GM21576 (cell line): ENCODE results near the gene PURA.
"Not testable (repeated sequence)": the region's sequence is repeated elsewhere in the genome, so short reads cannot be mapped to it uniquely, and the experiment has no call there.

ENCODE experiments used
- ATAC-seq: cut with Tn5 transposase; IDR thresholded peaks from one replicate; pipeline ENCODE4 v1.9.1; 2021; ENCODE audit warnings: mild to moderate bottlenecking, moderate library complexity; ENCODE audit not compliant: unreplicated experiment

The PURA gene

DNA sequence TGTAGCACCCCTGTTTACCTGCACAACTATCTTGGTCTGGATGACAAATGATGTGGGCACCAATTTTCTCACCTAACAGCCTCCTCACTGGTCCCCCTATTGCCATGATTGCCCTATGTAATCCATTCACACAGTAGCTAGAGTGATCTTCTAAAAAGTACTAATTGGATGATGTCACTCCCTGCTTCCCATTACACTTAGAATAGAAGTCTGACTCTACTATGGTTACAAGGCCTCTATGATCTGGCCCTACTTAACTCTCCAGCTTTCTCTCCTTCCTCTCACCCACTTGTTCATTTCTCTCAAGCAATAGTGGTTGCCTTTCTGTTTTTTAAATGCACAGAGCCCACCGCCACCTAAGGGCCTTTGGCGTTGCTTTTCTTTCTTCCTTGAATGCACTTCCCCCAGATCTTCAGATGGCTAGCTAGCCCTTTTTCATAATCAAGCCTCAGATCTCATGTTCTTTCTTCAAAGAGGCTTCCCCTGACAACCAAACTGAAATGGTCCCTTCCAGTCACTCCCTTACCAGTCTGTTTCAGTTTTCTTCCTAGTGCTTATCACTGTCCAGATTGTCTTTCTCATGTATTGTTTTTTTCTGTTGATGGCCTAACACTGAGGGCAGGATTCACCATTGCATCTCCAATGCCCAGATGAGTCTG lies 20.5 kb downstream of the PURA start:
- ATAC-seq: no peak

DNA sequence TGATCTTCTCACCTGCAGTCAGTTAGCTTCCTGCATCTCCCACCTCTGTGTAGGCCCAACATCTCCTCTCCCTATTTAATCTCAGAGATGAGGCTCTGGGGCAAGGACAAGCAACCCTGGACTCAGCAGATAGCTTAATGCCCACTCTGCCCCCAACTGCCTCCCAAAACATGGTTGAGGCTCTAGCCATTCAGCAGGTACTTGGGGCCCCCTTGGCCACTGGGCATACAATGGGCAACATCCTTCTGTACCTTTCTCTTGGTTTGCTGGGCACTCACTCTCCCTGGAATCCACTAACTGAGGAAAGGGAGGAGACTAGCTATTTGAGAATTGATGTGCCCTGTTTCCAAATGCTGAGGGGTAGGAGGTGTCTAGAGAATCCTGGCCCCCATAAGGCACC lies 21.2 kb downstream of the PURA start:
- ATAC-seq: no peak

DNA sequence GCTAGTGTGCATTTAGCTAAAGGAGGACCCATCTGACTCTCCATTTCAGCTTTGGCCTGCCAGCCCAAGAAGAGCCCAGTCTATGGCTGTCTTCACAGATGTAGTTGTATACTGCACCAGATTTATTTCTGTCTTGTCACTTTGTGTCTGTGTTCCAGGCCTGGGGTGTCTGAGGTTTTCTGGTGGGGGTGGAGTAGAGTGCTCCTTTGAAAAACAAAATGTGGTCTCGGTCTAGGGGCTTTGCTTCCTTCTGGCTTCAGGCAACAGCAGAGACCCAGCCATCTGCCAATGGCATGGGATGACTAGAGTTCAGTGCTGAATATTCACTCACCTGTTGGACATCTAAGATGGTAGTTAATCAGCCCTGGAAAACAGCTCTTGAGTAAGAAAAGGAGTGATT lies 22.7 kb downstream of the PURA start:
- ATAC-seq: no peak

DNA sequence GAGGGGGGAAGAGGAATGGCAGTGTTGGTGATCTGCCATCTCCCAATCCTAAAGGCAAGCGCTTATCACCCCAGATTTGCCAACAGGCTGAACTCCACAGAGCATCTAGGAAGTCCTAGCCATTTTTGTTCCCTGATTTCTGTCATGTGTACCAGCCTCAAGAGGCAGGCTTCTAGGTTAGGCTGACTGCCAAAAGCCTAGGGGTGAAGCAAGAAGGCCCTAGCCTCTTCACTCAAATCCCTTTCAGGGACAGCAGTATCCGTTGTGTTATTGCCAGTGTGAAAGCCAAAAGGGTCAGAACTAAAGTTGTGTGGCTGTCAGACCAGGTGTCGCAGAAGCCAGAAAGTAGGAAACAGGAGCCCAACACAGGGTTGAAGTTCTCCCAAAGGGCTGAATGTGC lies 26.5 kb downstream of the PURA start:
- no peak for ATAC-seq

DNA sequence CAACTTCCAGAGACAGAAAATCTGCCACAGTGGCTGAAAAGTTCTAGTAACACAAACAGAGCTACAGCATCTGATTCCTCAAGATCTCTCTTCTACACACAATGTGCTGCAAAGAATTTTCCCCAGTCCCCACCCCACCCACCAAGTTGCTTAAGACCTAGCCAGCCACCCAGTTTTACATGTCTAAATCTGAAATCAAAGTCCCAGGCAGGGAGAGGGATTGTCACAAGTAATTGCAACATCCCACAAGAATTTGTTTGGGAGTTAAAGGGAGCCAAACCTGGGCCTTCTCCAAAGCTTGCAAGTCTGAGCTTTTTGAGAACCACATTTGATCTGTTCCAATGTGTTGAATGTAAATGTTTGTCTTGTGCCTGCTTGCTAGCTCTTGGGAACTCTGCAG lies 27.3 kb downstream of the PURA start:
- ATAC-seq: no peak

DNA sequence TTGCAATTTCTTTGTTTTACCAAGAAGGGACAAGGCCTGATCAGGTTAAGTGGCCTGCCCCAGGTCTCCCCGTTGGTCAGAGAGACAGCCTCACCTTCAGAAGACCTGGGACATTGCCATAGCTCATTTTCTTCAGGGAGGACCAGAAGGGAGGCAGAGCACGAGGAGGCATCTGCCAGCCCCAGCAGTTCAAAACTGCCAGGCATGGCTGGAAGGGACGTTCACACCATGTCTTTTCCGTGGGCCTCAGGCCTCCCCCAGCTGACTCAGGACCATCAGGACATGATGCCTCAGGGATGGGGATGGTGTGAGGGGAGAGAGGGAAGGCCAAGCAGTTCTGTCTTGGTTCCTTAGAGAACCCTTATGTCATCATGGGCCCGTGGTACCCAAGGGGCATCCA lies 28.3 kb downstream of the PURA start:
- ATAC-seq: no peak

DNA sequence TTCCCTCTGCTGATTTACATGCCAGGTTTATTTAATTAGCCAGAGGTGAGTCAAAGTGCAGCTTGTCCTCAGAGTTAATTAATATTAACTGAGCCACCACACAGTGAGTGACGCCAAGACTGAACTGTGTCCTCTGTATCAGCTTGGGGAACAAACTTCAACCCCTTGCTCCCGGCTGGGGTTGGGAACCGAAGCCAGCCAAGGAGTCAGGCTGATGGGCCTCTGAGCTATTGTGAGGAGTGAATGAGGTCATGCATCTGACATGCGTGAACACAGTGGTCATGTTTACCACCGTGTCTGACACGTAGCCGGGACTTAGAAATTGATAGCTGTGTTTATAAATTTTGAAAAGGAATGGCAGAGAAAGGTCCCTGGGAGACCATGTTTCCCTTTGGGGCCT lies 28.9 kb downstream of the PURA start:
- ATAC-seq: no peak

DNA sequence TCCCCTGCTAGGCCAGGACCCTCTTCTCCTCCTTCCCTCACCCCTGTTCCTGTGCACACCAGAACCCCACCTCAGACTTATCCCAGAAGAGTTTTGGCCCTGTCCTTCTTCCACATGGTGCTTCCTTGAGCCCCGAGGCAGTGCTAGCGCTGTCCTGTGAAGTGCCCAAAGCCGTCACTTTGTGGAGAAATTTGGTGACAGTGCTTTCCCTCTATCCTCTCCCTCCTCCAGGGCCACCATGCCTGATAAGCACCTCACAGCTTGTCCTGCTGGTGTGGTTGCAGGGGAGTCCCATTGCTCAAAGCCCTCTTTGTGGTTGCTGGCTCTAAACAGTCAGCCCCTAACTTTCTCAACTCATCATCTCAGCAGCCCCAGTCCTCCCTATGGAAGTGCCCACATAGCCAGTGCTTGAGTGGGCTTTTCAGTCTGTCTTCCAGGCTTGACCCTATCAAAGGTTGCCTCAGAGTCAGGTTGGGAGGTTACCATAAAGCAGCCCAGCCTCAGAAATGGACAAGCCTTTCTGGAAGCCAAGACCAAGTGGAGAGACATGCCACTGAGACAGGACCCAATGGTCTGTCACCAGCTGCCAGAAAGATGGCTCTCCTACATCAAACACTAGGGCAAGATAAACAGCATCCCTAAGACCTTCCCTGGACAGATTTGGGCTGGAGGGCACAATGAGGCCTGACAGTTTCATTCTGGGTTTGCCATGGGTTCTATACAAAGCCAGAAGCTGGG lies 29.8 kb downstream of the PURA start:
- no peak for ATAC-seq

DNA sequence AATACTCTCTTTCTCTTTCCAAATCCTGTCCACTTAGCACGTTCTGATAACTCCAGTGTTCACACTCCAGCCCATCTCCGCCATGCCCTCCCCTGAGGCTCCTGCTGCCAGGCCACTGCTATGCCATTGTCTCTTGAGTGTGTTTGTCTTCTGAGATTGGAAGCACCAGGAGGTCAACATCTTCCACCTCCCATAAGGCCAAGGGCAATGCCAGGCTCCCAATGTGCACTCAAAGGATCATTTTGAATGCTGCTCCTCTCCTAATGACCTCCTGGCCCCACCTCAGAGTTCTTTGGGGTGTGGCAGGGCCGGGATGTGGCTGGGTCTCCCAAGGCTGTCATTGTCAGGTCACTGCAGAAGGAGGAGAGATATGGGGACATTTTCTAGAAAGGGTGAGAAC lies 31.3 kb downstream of the PURA start:
- ATAC-seq: no peak

DNA sequence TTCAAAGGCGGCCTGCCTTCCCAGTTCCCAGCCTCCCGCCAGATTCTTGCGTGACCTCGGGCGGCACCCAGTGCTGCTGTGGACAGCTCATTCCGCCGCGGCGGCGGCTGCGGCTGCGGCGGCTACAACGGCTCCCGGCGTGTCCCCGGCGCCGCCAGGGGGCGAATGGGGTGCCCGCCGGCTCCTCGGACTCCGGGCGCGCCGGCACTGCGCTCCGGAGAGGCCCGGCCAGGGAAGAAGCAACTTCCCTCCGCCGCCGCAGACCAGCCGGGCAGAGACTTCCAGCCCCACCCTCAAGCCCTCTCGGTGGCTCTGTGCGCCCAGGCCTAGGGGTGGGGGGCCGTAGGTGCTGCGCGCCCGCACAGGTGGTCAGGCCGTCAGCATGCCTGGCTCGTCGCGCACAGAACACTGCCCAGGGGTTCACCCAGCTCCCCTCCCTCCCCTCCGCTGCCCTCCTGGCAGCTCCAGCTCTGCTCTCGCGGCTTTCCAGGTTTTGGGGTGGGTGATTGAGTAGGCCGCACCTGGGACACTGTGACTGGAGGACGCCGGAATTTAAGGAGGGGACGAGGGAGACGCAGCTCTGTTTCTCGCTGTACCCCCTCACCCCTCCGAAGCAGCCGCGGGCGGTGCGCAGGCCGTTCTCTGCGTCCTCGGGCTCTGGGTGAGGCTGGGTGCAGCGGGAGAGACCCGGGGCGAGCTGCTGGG lies 32.1 kb downstream of the PURA start:
- ATAC-seq: peak; percentile 42

DNA sequence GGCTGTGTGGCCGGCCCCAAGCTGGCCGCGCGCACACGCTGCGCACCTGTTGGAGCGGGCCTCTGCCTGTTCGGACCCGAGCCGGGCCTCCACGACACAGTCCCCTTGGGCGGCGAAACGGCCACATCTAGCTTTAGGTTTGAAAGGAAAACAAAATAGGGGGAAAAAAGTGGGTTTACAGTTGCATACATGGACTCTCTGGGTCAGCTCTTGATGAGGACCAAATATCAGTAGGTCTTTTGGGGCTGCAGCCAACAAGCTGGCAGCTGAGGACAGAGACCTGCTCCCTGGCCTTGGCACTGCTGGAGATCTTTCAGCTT lies 32.6 kb downstream of the PURA start:
- no peak for ATAC-seq

DNA sequence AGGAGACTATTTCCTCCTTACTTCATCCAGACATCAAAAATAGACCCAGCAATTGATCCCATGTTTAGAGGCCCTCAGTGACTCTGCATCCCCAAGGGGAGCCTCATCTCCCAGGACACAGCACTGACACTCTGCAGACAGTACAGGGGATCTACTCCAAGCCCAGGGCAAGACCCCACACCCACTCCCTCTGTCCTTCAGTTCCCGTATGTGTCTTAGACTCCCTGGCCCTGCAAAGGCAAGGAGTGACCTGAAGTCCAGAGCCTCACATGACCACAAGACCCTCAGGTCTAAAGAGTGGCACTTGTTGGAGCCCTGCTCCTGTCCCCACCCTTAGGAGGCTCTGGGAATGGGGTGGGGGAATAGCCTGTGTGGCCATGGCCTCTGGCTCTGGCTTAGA lies 33.6 kb downstream of the PURA start:
- ATAC-seq: no peak

DNA sequence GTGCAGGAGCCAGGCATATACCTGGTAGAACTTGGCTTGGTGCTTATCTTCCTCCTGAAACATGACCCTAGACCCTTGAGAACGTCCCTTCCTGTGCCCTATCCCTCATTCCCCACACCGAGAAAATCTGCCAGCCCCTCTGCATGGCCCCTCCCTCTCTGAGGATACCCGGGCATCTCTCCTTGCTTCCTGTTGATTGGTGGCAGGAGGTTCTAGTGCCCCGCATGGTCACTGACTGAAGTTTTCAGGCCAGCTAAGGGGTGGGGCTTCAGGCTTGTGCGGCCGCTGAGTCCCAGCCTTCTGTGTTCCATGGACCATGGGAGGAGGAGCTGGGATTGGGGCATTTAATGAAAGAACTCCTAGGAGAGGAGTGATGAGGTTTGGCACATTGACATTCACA lies 34.6 kb downstream of the PURA start:
- ATAC-seq: no peak

DNA sequence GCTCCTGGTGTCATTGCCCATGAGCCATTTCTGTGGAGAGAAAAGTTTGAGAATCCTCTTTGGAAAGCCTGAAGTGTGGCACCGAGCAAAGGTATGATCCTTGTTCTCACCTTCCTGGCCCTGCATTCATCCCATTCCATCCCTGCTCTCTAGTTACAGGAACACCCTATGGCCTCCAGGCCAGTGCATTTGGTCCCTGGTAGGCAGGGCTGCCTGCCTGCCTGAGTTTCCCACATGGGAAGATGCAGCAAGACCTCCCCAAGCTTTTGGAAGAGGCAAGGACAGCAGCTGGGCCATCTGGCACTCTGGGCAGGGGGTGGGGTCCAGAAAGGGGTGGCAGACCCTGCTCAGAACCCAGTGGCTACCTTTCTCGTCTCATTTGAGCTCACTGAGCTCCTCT lies 36.3 kb downstream of the PURA start:
- ATAC-seq: no peak

DNA sequence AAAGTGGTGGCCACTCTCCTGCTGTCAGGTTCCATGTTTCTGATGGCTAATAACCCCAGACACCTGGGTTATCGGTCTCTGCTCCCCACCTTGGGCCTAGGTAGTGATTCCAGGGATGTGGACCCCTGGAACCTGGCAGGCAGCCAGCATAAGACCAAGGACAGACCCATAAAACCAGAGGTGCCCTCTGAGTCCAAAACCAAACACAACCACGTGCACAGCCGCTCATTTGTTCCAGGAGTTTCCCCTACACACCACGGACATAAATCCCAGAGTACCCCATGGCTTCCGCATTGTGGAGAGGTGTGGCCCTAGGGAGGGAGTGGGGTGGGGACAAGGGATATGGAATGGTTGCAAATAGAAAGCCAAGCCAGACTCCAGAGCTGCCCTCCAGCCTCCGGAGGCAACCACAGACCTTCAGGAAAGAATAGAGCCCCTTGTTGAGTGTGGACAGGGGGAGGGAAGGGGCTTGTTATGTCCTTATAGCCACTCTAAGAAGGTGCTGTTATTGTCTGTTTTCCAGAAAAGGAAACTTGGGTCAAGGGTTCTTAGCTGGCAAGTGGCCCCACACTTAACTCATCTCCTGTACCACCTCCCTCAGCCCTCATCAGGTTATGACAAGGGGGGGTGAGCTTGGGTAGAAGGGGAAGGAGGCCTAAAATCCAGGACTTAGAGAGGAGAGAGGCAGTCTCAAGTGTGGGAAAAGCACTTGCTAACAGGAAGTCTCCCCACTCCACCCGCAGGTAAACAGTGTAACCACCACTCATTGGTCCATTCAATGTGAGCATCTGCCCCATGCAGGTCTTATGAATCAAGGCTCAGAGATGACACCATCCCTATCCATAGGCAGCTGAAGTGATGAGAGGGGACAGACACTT lies 37.5 kb downstream of the PURA start:
- ATAC-seq: no peak

DNA sequence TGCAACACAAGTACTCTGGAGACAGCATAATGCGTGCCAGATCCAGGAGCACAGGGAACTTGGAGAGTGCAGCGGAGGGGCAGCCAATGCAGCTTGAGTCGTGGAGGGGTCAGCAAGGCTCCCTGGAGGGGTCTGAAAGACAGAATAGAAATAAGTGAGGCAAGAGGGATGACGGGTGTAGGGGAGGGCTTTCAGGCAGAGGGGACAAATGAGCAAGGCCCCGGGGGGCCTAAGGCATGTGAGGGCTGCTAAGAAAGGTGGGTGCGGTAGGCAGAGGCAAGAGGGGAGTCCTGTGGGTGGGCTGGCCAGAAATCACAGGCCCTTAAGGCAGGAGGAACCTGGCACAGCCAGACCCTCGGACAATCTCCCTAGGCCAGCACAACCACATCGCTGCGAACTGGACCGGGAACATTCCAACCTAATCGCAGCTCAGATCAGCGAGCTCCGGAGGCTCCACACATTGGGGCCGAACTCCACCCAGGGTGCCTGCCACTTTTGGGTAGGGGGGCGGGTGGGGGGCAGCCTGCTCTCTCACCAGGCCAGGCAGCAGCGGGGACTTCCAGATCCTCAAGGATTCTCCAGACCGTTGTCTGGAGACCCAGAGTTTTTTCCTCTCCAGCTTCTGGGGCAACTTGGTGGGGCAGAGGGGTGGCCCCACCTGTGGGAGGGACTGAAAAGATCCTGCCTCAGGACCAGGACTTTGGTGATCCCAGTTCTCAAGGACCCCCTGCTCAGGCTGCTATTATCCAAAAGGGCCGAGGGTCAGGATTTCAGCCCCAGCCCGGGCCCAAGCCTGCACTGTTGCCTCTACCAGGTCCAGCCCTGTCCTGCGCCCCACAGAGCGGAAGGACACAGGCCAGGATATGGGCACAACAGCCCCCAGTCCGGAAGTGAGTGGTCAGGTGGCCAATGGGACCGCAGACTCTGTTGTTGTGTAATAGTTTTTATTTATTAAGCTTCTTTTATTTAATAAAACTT lies 38.4 kb downstream of the PURA start:
- ATAC-seq: no peak

DNA sequence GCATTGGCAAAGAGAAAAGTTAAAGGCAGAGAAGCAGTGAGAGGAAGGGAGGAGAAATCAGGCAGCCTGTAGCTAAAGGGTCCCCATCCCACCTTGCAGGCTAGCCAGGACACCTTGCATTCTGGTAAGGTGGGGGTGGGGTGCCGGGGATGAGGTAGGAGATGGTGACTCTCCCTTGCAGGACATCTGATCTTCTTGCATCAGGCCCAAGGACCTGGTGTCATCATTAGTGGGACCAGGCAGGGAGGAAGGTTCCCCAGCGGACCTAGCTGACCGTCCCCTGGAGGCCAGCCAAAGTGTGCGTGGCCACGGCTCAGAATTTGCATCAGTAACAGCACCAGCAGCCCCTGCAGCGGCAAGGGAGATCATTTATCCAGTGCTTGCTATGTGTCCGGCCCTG lies 39.3 kb downstream of the PURA start:
- ATAC-seq: no peak

DNA sequence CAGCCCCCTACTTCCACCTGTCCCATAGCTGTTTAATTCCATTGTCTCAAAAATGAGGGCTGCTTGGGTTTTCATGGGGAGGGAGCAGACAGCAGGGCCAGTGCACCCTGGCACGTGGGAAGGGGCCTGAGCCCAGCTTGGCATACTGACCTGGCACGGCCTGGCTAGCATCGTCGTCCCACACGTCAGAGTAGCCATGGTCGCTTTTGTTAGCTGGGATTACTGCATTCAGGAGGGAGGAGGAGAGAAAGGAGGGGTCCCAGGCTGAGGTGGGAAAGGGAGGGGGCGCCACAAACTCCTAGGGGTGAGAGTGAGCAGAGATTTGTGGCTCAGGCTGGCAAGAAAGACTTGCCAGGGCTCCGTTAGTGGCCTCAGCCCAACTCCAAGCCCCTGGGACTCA lies 40.0 kb downstream of the PURA start:
- no peak for ATAC-seq

DNA sequence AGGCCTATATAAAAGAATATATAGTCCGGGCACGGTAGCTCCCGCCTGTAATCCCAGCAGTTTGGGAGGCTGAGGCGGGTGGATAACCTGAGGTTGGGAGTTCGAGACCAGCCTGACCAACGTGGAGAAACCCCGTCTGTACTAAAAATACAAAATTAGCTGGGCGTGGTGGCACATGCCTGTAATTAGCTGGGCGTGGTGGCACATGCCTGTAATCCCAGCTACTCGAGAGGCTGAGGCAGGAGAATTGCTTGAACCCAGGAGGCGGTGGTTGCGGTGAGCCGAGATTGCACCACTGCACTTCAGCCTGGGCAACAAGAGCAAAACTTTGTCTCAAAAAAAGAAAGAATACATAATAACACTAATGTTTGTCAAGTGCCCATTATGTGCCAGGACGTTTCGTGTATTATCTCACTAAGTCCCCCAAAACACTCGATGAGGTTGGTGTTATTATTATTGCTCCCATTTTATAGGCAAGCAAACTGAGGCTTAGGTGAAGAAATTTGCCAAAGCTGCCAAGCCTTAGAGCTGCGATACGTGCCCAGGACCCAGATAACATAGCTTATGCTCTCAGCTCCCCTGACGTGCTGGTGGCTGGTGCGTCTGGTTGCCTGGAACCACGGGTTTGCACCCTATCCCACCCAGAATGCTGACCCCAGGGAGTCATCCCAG lies 40.9 kb downstream of the PURA start:
- not testable (repeated sequence) for ATAC-seq
